A549 (cell line): ENCODE results near the gene TGFB1.

Source experiments
- BHLHE40 ChIP-seq: IDR thresholded peaks from 2 replicates; pipeline ENCODE4 v1.6.1; 2012; ENCODE audit warnings: low read depth, low read length, inconsistent platforms
- CHD4 ChIP-seq: fragments of 200-600 bp; sonication (generic); IDR thresholded peaks from 2 replicates; pipeline ENCODE4 v1.6.1; 2016; ENCODE audit warnings: antibody characterized with exemption, mild to moderate bottlenecking, borderline replicate concordance
- CTCF ChIP-seq: fragments of >200 bp; sonication (Bioruptor Twin); formaldehyde crosslinking; IDR thresholded peaks from 3 replicates; pipeline ENCODE4 v1.5.1; 2016
- EHF ChIP-seq: fragments of 250-450 bp; sonication (Bioruptor Pico); IDR thresholded peaks from 2 replicates; pipeline ENCODE4 v1.5.0; 2020; ENCODE audit warnings: mild to moderate bottlenecking
- JUN ChIP-seq, 2 experiments: fragments of >200 bp; sonication (Bioruptor Twin); formaldehyde crosslinking; IDR thresholded peaks; 2 replicates in 1 of 2; 3 replicates in 1 of 2; pipeline ENCODE4 v1.6.1; 2016 to 2017
- NR3C1 ChIP-seq: fragments of >200 bp; sonication (Bioruptor Twin); formaldehyde crosslinking; IDR thresholded peaks from 3 replicates; pipeline ENCODE4 v1.6.1; 2017
- POLR2A ChIP-seq: IDR thresholded peaks from 2 replicates; pipeline ENCODE4 v1.6.1; 2012; ENCODE audit warnings: mild to moderate bottlenecking, low read length
- RARB ChIP-seq: fragments of 250-450 bp; sonication (Bioruptor Pico); IDR thresholded peaks from 2 replicates; pipeline ENCODE4 v1.8.0; 2021; ENCODE audit warnings: mild to moderate bottlenecking, moderate library complexity
- REST ChIP-seq: fragments of 200-600 bp; sonication (generic); IDR thresholded peaks from 2 replicates; pipeline ENCODE4 v1.6.1; 2016; ENCODE audit warnings: antibody characterized with exemption, mild to moderate bottlenecking, moderate library complexity
- ZC3H11A ChIP-seq: fragments of 450-650 bp; IDR thresholded peaks from 2 replicates; pipeline ENCODE4 v1.6.1; 2014; ENCODE audit warnings: antibody characterized with exemption, mild to moderate bottlenecking
- TF ChIP-seq, protein P1 (sequence below): fragments of 450-650 bp; IDR thresholded peaks from 2 replicates; pipeline ENCODE4 v1.6.1; 2014; ENCODE audit warnings: antibody characterized with exemption
- TF ChIP-seq, protein P2 (sequence below): fragments of 250-450 bp; sonication (Bioruptor Pico); IDR thresholded peaks from 2 replicates; pipeline ENCODE4 v1.5.0; 2020; ENCODE audit warnings: low read depth, mild to moderate bottlenecking, moderate library complexity

- TF ChIP-seq REST (no peak), CTCF (no peak), CHD4 (no peak), BHLHE40 (peak; percentile 16; the same call in 1 of the 2 replicates), JUN (IDR thresholded peaks at IDR 0.05) (no peak), POLR2A (no peak), RARB (CRISPR knock-in tag) (no peak), EHF (no peak), ZC3H11A (no peak), NR3C1 (no peak)
- TF ChIP-seq, protein P1, sequence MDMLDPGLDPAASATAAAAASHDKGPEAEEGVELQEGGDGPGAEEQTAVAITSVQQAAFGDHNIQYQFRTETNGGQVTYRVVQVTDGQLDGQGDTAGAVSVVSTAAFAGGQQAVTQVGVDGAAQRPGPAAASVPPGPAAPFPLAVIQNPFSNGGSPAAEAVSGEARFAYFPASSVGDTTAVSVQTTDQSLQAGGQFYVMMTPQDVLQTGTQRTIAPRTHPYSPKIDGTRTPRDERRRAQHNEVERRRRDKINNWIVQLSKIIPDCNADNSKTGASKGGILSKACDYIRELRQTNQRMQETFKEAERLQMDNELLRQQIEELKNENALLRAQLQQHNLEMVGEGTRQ = no peak
- TF ChIP-seq, protein P2, sequence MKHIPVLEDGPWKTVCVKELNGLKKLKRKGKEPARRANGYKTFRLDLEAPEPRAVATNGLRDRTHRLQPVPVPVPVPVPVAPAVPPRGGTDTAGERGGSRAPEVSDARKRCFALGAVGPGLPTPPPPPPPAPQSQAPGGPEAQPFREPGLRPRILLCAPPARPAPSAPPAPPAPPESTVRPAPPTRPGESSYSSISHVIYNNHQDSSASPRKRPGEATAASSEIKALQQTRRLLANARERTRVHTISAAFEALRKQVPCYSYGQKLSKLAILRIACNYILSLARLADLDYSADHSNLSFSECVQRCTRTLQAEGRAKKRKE (CRISPR knock-in tag) = no peak
These were observed 30.7 kb downstream of the TGFB1 start for GRCh38 chr19:41323023-41323422.
